CD14-positive monocyte (primary cell): ENCODE measurements around the gene DRGX. TPM values are rescaled to one million over a fixed set of nuclear protein-coding genes. Genes with fewer than 3 reads are reported as not detected.

Source experiments
- DNase-seq, 3 donors: peaks; one replicate each; pipeline ENCODE4 v3.0.0-alpha.2; 2011 to 2022
- H2AFZ ChIP-seq: 2 replicates; pipeline ENCODE4 v1.6.0; 2012; ENCODE audit warnings: mild to moderate bottlenecking, low read depth, low read length, inconsistent platforms; ENCODE audit not compliant: insufficient read depth, poor library complexity, severe bottlenecking
- H3K27ac ChIP-seq, 2 donors: 1 replicate in 1 of 2; 2 replicates in 1 of 2; pipeline ENCODE4 v1.5.1; 2012 to 2013; ENCODE audit warnings: low read length in 2 of 2, control low read depth in 1 of 2, inconsistent platforms in 1 of 2, low read depth in 1 of 2, mild to moderate bottlenecking in 1 of 2
- H3K27me3 ChIP-seq, 2 donors: one replicate each; pipeline versions ENCODE4 v1.6.0 to v1.6.1; 2011 to 2013; ENCODE audit warnings: low read length in 2 of 2; ENCODE audit not compliant: control insufficient read depth in 2 of 2, insufficient read depth in 2 of 2
- H3K36me3 ChIP-seq, 2 donors: replicated peaks in 1 of 2; 1 replicate in 1 of 2; 2 replicates in 1 of 2; pipeline versions ENCODE4 v1.5.1 to v1.6.1; 2012 to 2013; ENCODE audit warnings: low read length in 2 of 2, control low read depth in 1 of 2, inconsistent platforms in 1 of 2, mild to moderate bottlenecking in 1 of 2; ENCODE audit not compliant: insufficient read depth in 2 of 2, control insufficient read depth in 1 of 2
- H3K4me1 ChIP-seq, 2 donors: 1 replicate in 1 of 2; 2 replicates in 1 of 2; pipeline versions ENCODE4 v1.5.1 to v1.6.1; 2012 to 2013; ENCODE audit warnings: low read length in 2 of 2, control low read depth in 1 of 2, inconsistent platforms in 1 of 2, mild to moderate bottlenecking in 1 of 2, moderate library complexity in 1 of 2; ENCODE audit not compliant: insufficient read depth in 2 of 2, control insufficient read depth in 1 of 2
- H3K4me2 ChIP-seq: replicated peaks from 2 replicates; pipeline ENCODE3; 2012; ENCODE audit warnings: low read length, moderate library complexity, mild to moderate bottlenecking; ENCODE audit not compliant: poor library complexity, severe bottlenecking; ENCODE audit errors: extremely low read depth
- H3K4me3 ChIP-seq, 3 experiments: fragments of 200-600 bp in 1 of 3; sonication (generic) in 1 of 3; replicated peaks in 1 of 3; 1 replicate in 2 of 3; 2 replicates in 1 of 3; pipeline ENCODE4 v1.5.1; 2011 to 2013; ENCODE audit warnings: low read length in 3 of 3, mild to moderate bottlenecking in 3 of 3, control low read depth in 2 of 3, low read depth in 2 of 3, inconsistent platforms in 1 of 3, moderate library complexity in 1 of 3
- H3K79me2 ChIP-seq: 2 replicates; pipeline ENCODE4 v1.6.0; 2012; ENCODE audit warnings: mild to moderate bottlenecking, control low read depth, inconsistent platforms, low read length, moderate library complexity; ENCODE audit not compliant: insufficient read depth
- H3K9ac ChIP-seq: 2 replicates; pipeline ENCODE4 v1.6.0; 2017; ENCODE audit warnings: low read length, mild to moderate bottlenecking; ENCODE audit not compliant: insufficient read depth, poor library complexity, severe bottlenecking
- H3K9me3 ChIP-seq, 2 donors: replicated peaks in 1 of 2; 1 replicate in 1 of 2; 2 replicates in 1 of 2; pipeline versions ENCODE4 v1.5.1 to v1.6.1; 2012 to 2013; ENCODE audit warnings: low read length in 2 of 2, control low read depth in 1 of 2; ENCODE audit not compliant: control insufficient read depth in 1 of 2, insufficient read depth in 1 of 2
- H4K20me1 ChIP-seq: 2 replicates; pipeline ENCODE4 v1.6.0; 2012; ENCODE audit warnings: mild to moderate bottlenecking, low read length, control low read depth, moderate library complexity; ENCODE audit not compliant: insufficient read depth
- H3K27ac Mint-ChIP-seq, 7 donors: one replicate each; pipeline ENCODE4 v1.8.0; 2020; ENCODE audit warnings: mild to moderate bottlenecking in 7 of 7, mixed read lengths in 7 of 7, moderate library complexity in 6 of 7, inconsistent platforms in 2 of 7
- H3K27me3 Mint-ChIP-seq, 3 donors: one replicate each; pipeline ENCODE4 v1.8.0; 2021 to 2022; ENCODE audit warnings: low read depth in 3 of 3, mild to moderate bottlenecking in 3 of 3, mixed read lengths in 3 of 3, moderate library complexity in 3 of 3, inconsistent platforms in 1 of 3
- H3K36me3 Mint-ChIP-seq, 2 donors: one replicate each; pipeline ENCODE4 v1.8.0; 2020; ENCODE audit warnings: mixed read lengths in 2 of 2, inconsistent platforms in 1 of 2, mild to moderate bottlenecking in 1 of 2
- H3K4me1 Mint-ChIP-seq: one replicate; pipeline ENCODE4 v1.8.0; 2020; ENCODE audit warnings: mild to moderate bottlenecking, mixed read lengths
- H3K4me3 Mint-ChIP-seq, 2 donors: one replicate each; pipeline ENCODE4 v1.8.0; 2020; ENCODE audit warnings: mild to moderate bottlenecking in 2 of 2, mixed read lengths in 2 of 2, moderate library complexity in 1 of 2
- H3K9me3 Mint-ChIP-seq, 7 donors: one replicate each; pipeline ENCODE4 v1.8.0; 2020 to 2022; ENCODE audit warnings: mixed read lengths in 7 of 7, mild to moderate bottlenecking in 6 of 7, moderate library complexity in 6 of 7, inconsistent platforms in 2 of 7
- CTCF ChIP-seq: fragments of 200-600 bp; IDR thresholded peaks from one replicate; pipeline ENCODE4 v1.8.0; 2022; ENCODE audit warnings: antibody characterized with exemption, mild to moderate bottlenecking
- WGBS: methylation state at CpG from one replicate; pipeline ENCODE4 v1.1.5; 2013; ENCODE audit warnings: missing lambda C conversion rate; ENCODE audit not compliant: insufficient coverage; 5-methylcytosine and 5-hydroxymethylcytosine counted together
- intact Hi-C, 2 donors: fragments of 100-400 bp; cut with micrococcal nuclease; formaldehyde crosslinking; loops; one replicate each; pipeline versions ENCODE4 v1.15.0 to v1.15.1; 2023
- polyA plus RNA-seq, 3 donors: library from polyadenylated mRNA; depleted of rRNA in 1 of 3; unstranded in 2 of 3; stranded (reverse) in 1 of 3; fragments of 300-500 nt in 2 of 3; fragments of >200 nt in 1 of 3; fragmentation: Illumina TruSeq in 2 of 3; gene quantifications; 1 replicate in 2 of 3; 2 replicates in 1 of 3; pipeline ENCODE4 v1.2.3, GENCODE V29; 2012 to 2021

Gene DRGX
- polyA plus RNA-seq, 3 donors, result not detected

DNA sequence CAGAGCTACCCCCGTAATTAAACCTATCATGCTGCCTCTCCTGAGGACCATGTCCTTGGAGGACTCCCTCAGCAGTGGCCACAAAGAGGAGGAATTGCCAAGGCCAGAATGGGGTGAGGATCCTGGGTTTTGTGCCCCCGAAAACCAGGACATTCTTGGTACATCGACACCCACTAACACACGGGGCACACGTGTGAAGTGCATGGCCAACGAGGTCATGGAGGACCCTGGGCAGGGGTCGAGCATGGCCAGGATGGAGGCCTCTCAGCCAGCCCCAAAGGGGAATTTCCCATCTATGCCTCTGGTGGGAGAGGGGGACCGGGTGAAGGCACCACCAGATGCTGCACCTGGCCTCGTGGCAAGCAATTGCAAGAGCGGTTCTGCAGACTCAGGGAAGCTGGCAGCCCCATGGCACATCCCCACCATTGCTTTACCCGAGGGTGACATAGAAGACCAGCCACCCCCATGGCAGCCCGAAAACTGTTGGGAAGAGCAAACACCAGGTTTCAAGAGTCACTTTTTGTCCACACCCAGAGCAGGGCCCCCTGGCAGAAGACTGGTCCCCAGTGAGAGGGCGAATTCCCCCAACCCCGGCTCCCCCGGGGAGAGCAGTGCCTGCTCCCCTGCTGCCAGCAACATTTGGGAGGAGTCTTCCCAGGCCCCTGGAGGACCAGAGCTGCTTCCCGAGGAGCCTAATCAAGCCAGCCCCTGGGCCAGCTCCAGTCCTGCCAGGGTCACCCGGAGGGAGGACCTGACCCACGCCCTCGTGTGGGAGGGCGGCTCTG is 70.6 kb downstream of the DRGX start:
- H4K20me1 ChIP-seq, result no peaks in the 10 kb centered on the region
- H3K27me3 ChIP-seq, result no peaks in the 10 kb centered on the region
- no peak for DNase-seq
- Mint-ChIP-seq H3K36me3 (no peaks in the 10 kb centered on the region), H3K4me1 (peaks cover 36% of the 10 kb centered on the region), H3K27me3 (peaks cover 2 to 18% (median 4%) of the 10 kb centered on the region in 3 donors), H3K27ac (peak overlapping the region in 2 of 7 donors; percentile 10 to 30), H3K4me3 (no peak overlapping the region), H3K9me3 (peaks cover 0 to 2% (median 0%) of the 10 kb centered on the region in 7 donors)
- H3K27ac ChIP-seq, result no peak overlapping the region
- H2AFZ ChIP-seq, result no peak overlapping the region
- H3K9me3 ChIP-seq, result no peaks in the 10 kb centered on the region
- no peak for TF ChIP-seq CTCF
- H3K4me2 ChIP-seq, result no peak overlapping the region
- H3K9ac ChIP-seq, result no peak overlapping the region
- no peaks in the 10 kb centered on the region for H3K79me2 ChIP-seq
- no peak overlapping the region for H3K4me3 ChIP-seq
- intact Hi-C loops, result no loop called here
- no peaks in the 10 kb centered on the region for H3K36me3 ChIP-seq
- WGBS, result 90% methylated on average over 18 of the region's 20 CpGs
- peaks cover 14 to 35% of the 10 kb centered on the region in 2 donors for H3K4me1 ChIP-seq

- Histone ChIP-seq H2AFZ (no peak overlapping the region), H3K4me1 (peaks cover 20 to 41% of the 10 kb centered on the region in 2 donors), H3K27me3 (no peaks in the 10 kb centered on the region), H3K4me2 (no peak overlapping the region), H4K20me1 (no peaks in the 10 kb centered on the region), H3K36me3 (no peaks in the 10 kb centered on the region), H3K9ac (no peak overlapping the region), H3K79me2 (no peaks in the 10 kb centered on the region), H3K9me3 (no peaks in the 10 kb centered on the region), H3K27ac (peak overlapping the region in 1 of 2 donors; percentile 7), H3K4me3 (no peak overlapping the region)
- intact Hi-C loops, result loop anchor here (5.0 kb wide), 2 partner anchors 47 to 68 kb away; no protein-coding TSS in a partner anchor
- Mint-ChIP-seq H3K9me3 (peaks cover 0 to 2% (median 0%) of the 10 kb centered on the region in 7 donors), H3K27me3 (peaks cover 2 to 17% (median 4%) of the 10 kb centered on the region in 3 donors), H3K36me3 (no peaks in the 10 kb centered on the region), H3K27ac (peak overlapping the region in 2 of 7 donors; percentile 0 to 10), H3K4me3 (peak overlapping the region in 1 of 2 donors; percentile 1), H3K4me1 (peaks cover 43% of the 10 kb centered on the region)
- TF ChIP-seq CTCF, result no peak
- 50% methylated on average over 4 of the region's 4 CpGs for WGBS
- peak in 2 of 3 donors; percentile 59 to 71 for DNase-seq
These were observed 71.2 kb downstream of the DRGX start for GRCh38 chr10:49324711-49325110.
